Activated naive CD8-positive, alpha-beta T cell (primary cell): ENCODE data around the gene KRT3.
"Not testable (repeated sequence)": the region's sequence is repeated elsewhere in the genome, so short reads cannot be mapped to it uniquely, and the experiment has no call there.

Experiments
- H3K27ac Mint-ChIP-seq: one replicate; pipeline ENCODE4 v1.8.0; 2021; ENCODE audit warnings: mixed read lengths
- H3K27me3 Mint-ChIP-seq: one replicate; pipeline ENCODE4 v1.8.0; 2021; ENCODE audit warnings: mixed read lengths
- H3K36me3 Mint-ChIP-seq: one replicate; pipeline ENCODE4 v1.8.0; 2021; ENCODE audit warnings: mixed read lengths
- H3K4me1 Mint-ChIP-seq: one replicate; pipeline ENCODE4 v1.8.0; 2021; ENCODE audit warnings: low read depth, mixed read lengths
- H3K4me3 Mint-ChIP-seq: one replicate; pipeline ENCODE4 v1.8.0; 2021; ENCODE audit warnings: mild to moderate bottlenecking, mixed read lengths
- H3K9me3 Mint-ChIP-seq: one replicate; pipeline ENCODE4 v1.8.0; 2021; ENCODE audit warnings: low read depth, mixed read lengths

The KRT3 gene

GRCh38 chr12:52760623-52761022, 35.3 kb downstream of the KRT3 start:
- no peak overlapping the region for H3K27ac Mint-ChIP-seq
- peaks cover 8% of the 10 kb centered on the region for H3K4me1 Mint-ChIP-seq
- H3K9me3 Mint-ChIP-seq, result peaks cover 7% of the 10 kb centered on the region
- H3K27me3 Mint-ChIP-seq, result no peaks in the 10 kb centered on the region
- no peaks in the 10 kb centered on the region for H3K36me3 Mint-ChIP-seq
- no peak overlapping the region for H3K4me3 Mint-ChIP-seq

DNA sequence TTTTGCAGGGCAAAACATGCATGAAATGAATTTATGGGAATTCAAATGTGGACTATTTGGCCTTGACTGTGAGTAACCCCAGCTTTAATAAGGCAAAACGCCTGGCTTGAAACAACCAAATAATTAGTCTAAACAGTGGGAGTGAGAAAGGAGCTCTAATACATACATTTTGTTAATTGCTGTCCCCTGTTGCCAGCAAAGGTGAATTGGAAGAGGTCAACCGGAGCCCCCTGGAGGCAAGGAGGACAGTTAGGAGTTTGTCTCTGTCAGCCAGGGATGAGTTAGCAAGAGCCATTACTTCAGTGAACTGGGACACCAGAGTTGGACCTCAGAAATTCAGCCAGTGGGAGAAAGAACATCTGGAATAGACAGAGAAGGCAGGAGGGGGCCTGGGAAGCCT, 36.2 kb downstream of the KRT3 start:
- peaks cover 8% of the 10 kb centered on the region for H3K4me1 Mint-ChIP-seq
- no peaks in the 10 kb centered on the region for H3K36me3 Mint-ChIP-seq
- H3K27me3 Mint-ChIP-seq, result no peaks in the 10 kb centered on the region
- no peak overlapping the region for H3K27ac Mint-ChIP-seq
- peaks cover 7% of the 10 kb centered on the region for H3K9me3 Mint-ChIP-seq
- no peak overlapping the region for H3K4me3 Mint-ChIP-seq

GRCh38 chr12:52759218-52759617, 36.7 kb downstream of the KRT3 start:
- Mint-ChIP-seq H3K27me3 (no peaks in the 10 kb centered on the region), H3K27ac (no peak overlapping the region), H3K9me3 (peaks cover 7% of the 10 kb centered on the region), H3K4me1 (peaks cover 8% of the 10 kb centered on the region), H3K4me3 (no peak overlapping the region), H3K36me3 (no peaks in the 10 kb centered on the region)

- H3K4me1 Mint-ChIP-seq, result peaks cover 8% of the 10 kb centered on the region
- no peaks in the 10 kb centered on the region for H3K36me3 Mint-ChIP-seq
- no peak overlapping the region for H3K27ac Mint-ChIP-seq
- no peaks in the 10 kb centered on the region for H3K27me3 Mint-ChIP-seq
- H3K4me3 Mint-ChIP-seq, result no peak overlapping the region
- H3K9me3 Mint-ChIP-seq, result peaks cover 7% of the 10 kb centered on the region
Observed at GRCh38 chr12:52757449-52758176, 38.3 kb downstream of the KRT3 start.

GRCh38 chr12:52756281-52756960, 39.5 kb downstream of the KRT3 start:
- no peak overlapping the region for H3K27ac Mint-ChIP-seq
- no peaks in the 10 kb centered on the region for H3K36me3 Mint-ChIP-seq
- H3K4me1 Mint-ChIP-seq, result peaks cover 8% of the 10 kb centered on the region
- H3K27me3 Mint-ChIP-seq, result no peaks in the 10 kb centered on the region
- H3K4me3 Mint-ChIP-seq, result no peak overlapping the region
- H3K9me3 Mint-ChIP-seq, result peaks cover 7% of the 10 kb centered on the region

GRCh38 chr12:52755533-52755932, 40.4 kb downstream of the KRT3 start:
- no peaks in the 10 kb centered on the region for H3K27me3 Mint-ChIP-seq
- peaks cover 10% of the 10 kb centered on the region for H3K4me1 Mint-ChIP-seq
- H3K9me3 Mint-ChIP-seq, result peaks cover 4% of the 10 kb centered on the region
- H3K4me3 Mint-ChIP-seq, result no peak overlapping the region
- no peak overlapping the region for H3K27ac Mint-ChIP-seq
- H3K36me3 Mint-ChIP-seq, result no peaks in the 10 kb centered on the region

DNA sequence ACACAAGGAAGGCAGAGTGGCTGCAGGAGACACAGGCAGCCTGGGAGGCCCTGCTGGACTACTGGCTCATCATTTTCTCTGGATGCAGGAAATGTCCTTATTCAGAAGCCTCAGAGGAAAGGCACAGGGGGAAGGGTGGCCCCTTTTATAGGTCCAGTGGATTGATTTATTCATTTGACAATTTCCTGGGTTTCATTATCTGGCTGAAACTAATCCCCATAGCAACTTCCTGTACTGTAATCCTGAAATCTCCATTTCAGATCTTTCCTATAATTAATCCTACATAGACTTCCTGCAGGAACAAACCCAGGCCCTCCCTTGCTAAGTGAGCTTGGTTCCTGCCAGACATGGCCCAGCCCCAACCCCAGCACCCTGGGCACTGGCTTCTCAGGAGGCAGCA, 41.8 kb downstream of the KRT3 start:
- H3K27me3 Mint-ChIP-seq, result no peaks in the 10 kb centered on the region

GRCh38 chr12:52753283-52753682, 42.6 kb downstream of the KRT3 start:
- no peak overlapping the region for H3K27ac Mint-ChIP-seq
- H3K36me3 Mint-ChIP-seq, result no peaks in the 10 kb centered on the region
- H3K4me3 Mint-ChIP-seq, result no peak overlapping the region
- H3K27me3 Mint-ChIP-seq, result no peaks in the 10 kb centered on the region
- peaks cover 18% of the 10 kb centered on the region for H3K4me1 Mint-ChIP-seq
- H3K9me3 Mint-ChIP-seq, result no peaks in the 10 kb centered on the region

More for the DNA sequence above, 41.8 kb downstream of the KRT3 start:
- no peaks in the 10 kb centered on the region for H3K36me3 Mint-ChIP-seq
- H3K27ac Mint-ChIP-seq, result no peak overlapping the region
- no peaks in the 10 kb centered on the region for H3K9me3 Mint-ChIP-seq
- H3K4me1 Mint-ChIP-seq, result peaks cover 15% of the 10 kb centered on the region
- no peak overlapping the region for H3K4me3 Mint-ChIP-seq

- Mint-ChIP-seq H3K4me3 (no peak overlapping the region), H3K27ac (no peak overlapping the region), H3K36me3 (no peaks in the 10 kb centered on the region), H3K27me3 (no peaks in the 10 kb centered on the region), H3K9me3 (no peaks in the 10 kb centered on the region), H3K4me1 (peaks cover 21% of the 10 kb centered on the region)
Observed at GRCh38 chr12:52752516-52752915, 43.4 kb downstream of the KRT3 start.

GRCh38 chr12:52751795-52752194, 44.1 kb downstream of the KRT3 start:
- no peaks in the 10 kb centered on the region for H3K36me3 Mint-ChIP-seq
- H3K4me3 Mint-ChIP-seq, result no peak overlapping the region
- no peaks in the 10 kb centered on the region for H3K9me3 Mint-ChIP-seq
- no peak overlapping the region for H3K27ac Mint-ChIP-seq
- H3K4me1 Mint-ChIP-seq, result peaks cover 24% of the 10 kb centered on the region
- H3K27me3 Mint-ChIP-seq, result no peaks in the 10 kb centered on the region

DNA sequence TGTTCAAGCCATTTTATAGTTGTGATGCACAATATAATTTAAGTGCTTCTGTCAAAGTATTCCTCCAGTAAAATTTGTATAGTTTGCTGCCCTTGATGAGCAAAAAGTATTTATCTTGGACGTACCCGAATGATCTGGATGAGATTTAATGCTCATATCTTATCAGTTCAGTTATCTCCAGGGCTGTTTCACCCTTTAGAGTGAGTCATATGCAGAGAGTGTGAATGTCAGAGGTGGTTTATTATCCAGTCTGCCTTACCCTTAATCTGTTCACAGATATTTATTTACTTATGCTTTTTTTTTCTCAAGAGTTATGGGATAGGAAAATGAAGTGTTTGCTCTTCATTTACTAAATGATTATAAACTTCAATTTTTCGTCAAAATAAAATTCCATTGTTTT, 45.4 kb downstream of the KRT3 start:
- H3K27ac Mint-ChIP-seq, H3K36me3 Mint-ChIP-seq, H3K9me3 Mint-ChIP-seq, H3K4me3 Mint-ChIP-seq, H3K27me3 Mint-ChIP-seq: not testable (repeated sequence)
- peaks cover 24% of the 10 kb centered on the region for H3K4me1 Mint-ChIP-seq

DNA sequence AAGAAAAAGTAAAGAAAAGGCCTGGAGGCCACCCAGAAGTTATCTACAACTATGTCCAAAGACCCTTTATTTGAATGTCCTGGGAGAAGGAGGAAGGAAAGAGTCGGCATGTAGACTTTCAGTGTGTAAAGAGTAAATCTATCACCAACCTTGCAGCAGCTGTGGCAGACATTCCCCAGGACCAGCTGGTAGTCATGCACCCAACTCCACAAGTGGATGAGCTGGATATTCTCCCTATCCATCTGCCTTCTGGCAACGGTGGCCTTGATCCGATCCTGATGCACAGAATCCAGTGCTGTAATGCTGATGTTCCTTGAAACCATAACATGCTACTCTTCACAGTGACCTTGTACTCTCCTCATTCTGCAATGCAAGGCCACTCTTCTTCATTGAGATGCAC, 46.1 kb downstream of the KRT3 start:
- Mint-ChIP-seq H3K4me1 (peaks cover 24% of the 10 kb centered on the region), H3K4me3 (no peak overlapping the region), H3K27me3 (no peaks in the 10 kb centered on the region), H3K36me3 (no peaks in the 10 kb centered on the region), H3K27ac (no peak overlapping the region), H3K9me3 (no peaks in the 10 kb centered on the region)

- no peaks in the 10 kb centered on the region for H3K36me3 Mint-ChIP-seq
- no peaks in the 10 kb centered on the region for H3K9me3 Mint-ChIP-seq
- H3K4me1 Mint-ChIP-seq, result peaks cover 24% of the 10 kb centered on the region
- no peak overlapping the region for H3K27ac Mint-ChIP-seq
- no peak overlapping the region for H3K4me3 Mint-ChIP-seq
- no peaks in the 10 kb centered on the region for H3K27me3 Mint-ChIP-seq
Observed at GRCh38 chr12:52748578-52748977, 47.3 kb downstream of the KRT3 start.

GRCh38 chr12:52745554-52745953, 50.4 kb downstream of the KRT3 start:
- H3K9me3 Mint-ChIP-seq, result no peaks in the 10 kb centered on the region
- peaks cover 25% of the 10 kb centered on the region for H3K4me1 Mint-ChIP-seq
- no peak overlapping the region for H3K4me3 Mint-ChIP-seq
- no peak overlapping the region for H3K27ac Mint-ChIP-seq
- no peaks in the 10 kb centered on the region for H3K36me3 Mint-ChIP-seq
- H3K27me3 Mint-ChIP-seq, result no peaks in the 10 kb centered on the region

GRCh38 chr12:52744493-52745156, 51.3 kb downstream of the KRT3 start:
- Mint-ChIP-seq H3K4me1 (peaks cover 21% of the 10 kb centered on the region), H3K36me3 (no peaks in the 10 kb centered on the region), H3K4me3 (no peak overlapping the region), H3K9me3 (no peaks in the 10 kb centered on the region), H3K27me3 (no peaks in the 10 kb centered on the region), H3K27ac (no peak overlapping the region)
